IMR-90 (cell line): ENCODE measurements around the gene PXDC1. TPM values are rescaled to one million over a fixed set of nuclear protein-coding genes. Genes with fewer than 3 reads are reported as not detected.
"Not testable (repeated sequence)": the region's sequence is repeated elsewhere in the genome, so short reads cannot be mapped to it uniquely, and the experiment has no call there.

Experiments
- ATAC-seq: fragments of 200-7000 bp; cut with Tn5 transposase; 2 replicates; pipeline ENCODE4 v1.9.1; 2020; ENCODE audit warnings: low read depth, mild to moderate bottlenecking, moderate library complexity
- BruUV-seq: library from RNA; stranded (reverse); fragments of 400-500 nt; replicated peaks from 2 replicates; lab custom pipeline; 2021; lab: Mats Ljungman, UMichigan
- CTCF ChIA-PET: fragments of 300-600 bp; formaldehyde crosslinking; extraction: SDS; loops from one replicate; lab custom pipeline; 2021; ENCODE audit warnings: antibody characterized with exemption; lab: Yijun Ruan, JAX
- POLR2A ChIA-PET: fragments of 300-600 bp; sonication (Branson Sonifier 250); formaldehyde crosslinking; loops from one replicate; lab custom pipeline; 2022; ENCODE audit warnings: antibody characterized with exemption; ENCODE audit not compliant: unreplicated experiment; lab: Charles Lee
- DNase-seq: peaks from one replicate; pipeline ENCODE4 v3.0.0; 2013
- H2AFZ ChIP-seq: replicated peaks from 2 replicates; pipeline ENCODE3; 2013; ENCODE audit warnings: low read length, mild to moderate bottlenecking; ENCODE audit not compliant: poor library complexity
- H2AK5ac ChIP-seq: 2 replicates; pipeline ENCODE4 v1.6.1; 2013; ENCODE audit warnings: low read depth, low read length, inconsistent platforms
- H2AK9ac ChIP-seq: replicated peaks from 2 replicates; pipeline ENCODE3; 2013; ENCODE audit warnings: mild to moderate bottlenecking, low read depth, low read length, moderate library complexity; ENCODE audit not compliant: poor library complexity
- H2BK120ac ChIP-seq: 2 replicates; pipeline ENCODE4 v1.6.1; 2013; ENCODE audit warnings: low read depth, low read length, inconsistent platforms
- H2BK15ac ChIP-seq: 3 replicates; pipeline ENCODE4 v1.6.1; 2013; ENCODE audit warnings: low read depth, low read length, inconsistent platforms
- H2BK20ac ChIP-seq: 2 replicates; pipeline ENCODE4 v1.6.1; 2013; ENCODE audit warnings: low read depth, mild to moderate bottlenecking, inconsistent platforms, low read length, moderate library complexity
- H2BK5ac ChIP-seq: 2 replicates; pipeline ENCODE4 v1.6.1; 2013; ENCODE audit warnings: mild to moderate bottlenecking, low read depth, low read length, inconsistent platforms; ENCODE audit not compliant: poor library complexity, severe bottlenecking
- H3K14ac ChIP-seq: replicated peaks from 2 replicates; pipeline ENCODE4 v1.6.1; 2013; ENCODE audit warnings: low read depth, low read length, inconsistent platforms
- H3K18ac ChIP-seq: 2 replicates; pipeline ENCODE4 v1.6.1; 2013; ENCODE audit warnings: low read depth, low read length, control low read depth
- H3K23ac ChIP-seq: 2 replicates; pipeline ENCODE4 v1.6.1; 2013; ENCODE audit warnings: low read depth, low read length, inconsistent platforms
- H3K27ac ChIP-seq: 2 replicates; pipeline ENCODE4 v1.5.1; 2013; ENCODE audit warnings: mild to moderate bottlenecking, control low read depth, low read length; ENCODE audit not compliant: insufficient read depth
- H3K27me3 ChIP-seq: 2 replicates; pipeline ENCODE4 v1.6.1; 2013; ENCODE audit warnings: low read length; ENCODE audit not compliant: control insufficient read depth, insufficient read depth
- H3K36me3 ChIP-seq: 2 replicates; pipeline ENCODE4 v1.6.1; 2013; ENCODE audit warnings: low read length, mixed read lengths; ENCODE audit not compliant: control insufficient read depth, insufficient read depth
- H3K4ac ChIP-seq: 2 replicates; pipeline ENCODE4 v1.6.1; 2013; ENCODE audit warnings: low read depth, low read length, inconsistent platforms
- H3K4me1 ChIP-seq: 2 replicates; pipeline ENCODE4 v1.6.1; 2013; ENCODE audit warnings: low read length, mixed read lengths; ENCODE audit not compliant: control insufficient read depth, insufficient read depth
- H3K4me2 ChIP-seq: 2 replicates; pipeline ENCODE4 v1.6.1; 2013; ENCODE audit warnings: low read depth, mild to moderate bottlenecking, control low read depth, low read length, moderate library complexity
- H3K4me3 ChIP-seq: 2 replicates; pipeline ENCODE4 v1.5.1; 2013; ENCODE audit warnings: low read depth, mild to moderate bottlenecking, control low read depth, low read length, moderate library complexity; ENCODE audit not compliant: insufficient read depth
- H3K56ac ChIP-seq: 2 replicates; pipeline ENCODE4 v1.6.1; 2013; ENCODE audit warnings: low read length, inconsistent platforms; ENCODE audit not compliant: insufficient read depth; ENCODE audit errors: extremely low read depth
- H3K79me1 ChIP-seq, 2 experiments: 2 replicates each; pipeline ENCODE4 v1.6.1; 2013; ENCODE audit warnings: low read length in 2 of 2, inconsistent platforms in 1 of 2, low read depth in 1 of 2
- H3K9ac ChIP-seq: 2 replicates; pipeline ENCODE4 v1.6.1; 2013; ENCODE audit warnings: low read depth, low read length, control low read depth
- H3K9me1 ChIP-seq: 2 replicates; pipeline ENCODE4 v1.6.1; 2013; ENCODE audit warnings: low read length, inconsistent platforms; ENCODE audit not compliant: insufficient read depth
- H3K9me3 ChIP-seq: 2 replicates; pipeline ENCODE4 v1.6.1; 2013; ENCODE audit warnings: low read length; ENCODE audit not compliant: control insufficient read depth, insufficient read depth
- H4K20me1 ChIP-seq: 2 replicates; pipeline ENCODE4 v1.6.1; 2013; ENCODE audit warnings: low read length, inconsistent platforms; ENCODE audit not compliant: insufficient read depth
- H4K5ac ChIP-seq: 2 replicates; pipeline ENCODE4 v1.6.1; 2013; ENCODE audit warnings: mild to moderate bottlenecking, low read depth, low read length, control low read depth
- H4K8ac ChIP-seq, 2 experiments: 2 replicates each; pipeline ENCODE4 v1.6.1; 2013; ENCODE audit warnings: low read depth in 2 of 2, low read length in 2 of 2, control low read depth in 1 of 2, inconsistent platforms in 1 of 2
- H4K91ac ChIP-seq: 2 replicates; pipeline ENCODE4 v1.6.1; 2013; ENCODE audit warnings: low read depth, low read length, inconsistent platforms; ENCODE audit not compliant: insufficient read depth
- RCOR1 ChIP-seq: IDR thresholded peaks from 2 replicates; pipeline ENCODE4 v1.6.1; 2012; ENCODE audit warnings: mild to moderate bottlenecking, low read length, improper control_type of control experiment; ENCODE audit not compliant: insufficient replicate concordance
- WGBS, 2 experiments: methylation state at CpG; one replicate each; pipeline versions ENCODE4 v1.1.5 to v1.1.7; 2013; ENCODE audit warnings: missing lambda C conversion rate in 2 of 2; ENCODE audit not compliant: insufficient read length in 1 of 2; ENCODE audit errors: extremely low coverage in 2 of 2; 5-methylcytosine and 5-hydroxymethylcytosine counted together
- dilution Hi-C: fragments of 300-500 bp; cut with HindIII; formaldehyde crosslinking; loops from one replicate; pipeline ENCODE4 v1.14.3; 2018; ENCODE audit warnings: low sequenced_read_pairs; ENCODE audit not compliant: unreplicated experiment
- in situ Hi-C: fragments of 300-500 bp; cut with MboI; formaldehyde crosslinking; loops from 3 replicates; pipeline ENCODE4 v1.14.3; 2019; ENCODE audit warnings: low sequenced_read_pairs, inconsistent platforms, mixed read lengths
- intact Hi-C: fragments of 100-400 bp; cut with micrococcal nuclease; formaldehyde crosslinking; loops from 2 replicates; pipeline ENCODE4 v1.10.0; 2022
- polyA plus RNA-seq, 3 experiments: library from polyadenylated mRNA; depleted of rRNA; stranded (reverse); fragments of >200 nt; gene quantifications; 2 replicates each; pipeline ENCODE4 v1.2.3, GENCODE V29; 2012; ENCODE audit warnings: low replicate concordance in 1 of 3
- total RNA-seq: library from RNA; depleted of rRNA; stranded (reverse); fragments of >200 nt; gene quantifications from 2 replicates; pipeline ENCODE4 v1.2.3, GENCODE V29; 2012
- TF ChIP-seq, protein P1 (sequence below): fragments of 150-350 bp; IDR thresholded peaks from 2 replicates; pipeline ENCODE4 v1.6.1; 2016; ENCODE audit warnings: low read depth, mild to moderate bottlenecking, low read length, moderate library complexity, borderline replicate concordance

The PXDC1 gene
- total and polyA plus RNA-seq, 2 of the 4 experiments (the other 2 are of a cell fraction), result 63.3 to 72.2 TPM

GRCh38 chr6:3758842-3759144 lies 7.3 kb upstream of the PXDC1 start:
- no peaks in the 10 kb centered on the region for H3K36me3 ChIP-seq
- peak overlapping the region; percentile 88 for H2BK5ac ChIP-seq
- no peak for ATAC-seq
- H2AK9ac ChIP-seq, result no peak overlapping the region
- H2AFZ ChIP-seq, result peak overlapping the region; percentile 56
- H2BK120ac ChIP-seq, result peak overlapping the region; percentile 23
- intact Hi-C loops, result no loop called here
- no peaks in the 10 kb centered on the region for H3K79me1 ChIP-seq
- peak overlapping the region; percentile 21 for H3K4ac ChIP-seq
- dilution Hi-C loops, result no loop called here
- ChIA-PET CTCF (no interaction called here), POLR2A (no interaction called here)
- H3K23ac ChIP-seq, result no peak overlapping the region
- H3K14ac ChIP-seq, result peak overlapping the region; percentile 11
- H3K27ac ChIP-seq, result no peak overlapping the region
- no peak overlapping the region for H3K4me3 ChIP-seq
- WGBS, 2 experiments, result 52% methylated on average over 3 of the region's 7 CpGs; no CpG with 5 or more reads in 1 of the 2 experiments
- no peaks in the 10 kb centered on the region for H4K20me1 ChIP-seq
- no peaks in the 10 kb centered on the region for H3K27me3 ChIP-seq
- H2AK5ac ChIP-seq, result 0 out of 2 replicates have a peak overlapping the region, but pooled peaks have one; percentile 58
- peaks cover 6% of the 10 kb centered on the region for H3K9me1 ChIP-seq
- H4K5ac ChIP-seq, result peak overlapping the region; percentile 82; the same call in 1 of the 2 replicates
- peak overlapping the region; percentile 88 for H3K18ac ChIP-seq
- H4K91ac ChIP-seq, result peak overlapping the region; percentile 23; the same call in 1 of the 2 replicates
- H2BK15ac ChIP-seq, result peak overlapping the region; percentile 37; the same call in 2 of the 3 replicates
- H3K4me2 ChIP-seq, result peak overlapping the region; percentile 34; the same call in 1 of the 2 replicates
- no TSS peak for BruUV-seq
- H3K9ac ChIP-seq, result no peak overlapping the region
- H3K56ac ChIP-seq, result no peak overlapping the region
- H3K4me1 ChIP-seq, result peaks cover 8% of the 10 kb centered on the region
- DNase-seq, result no peak
- no peaks in the 10 kb centered on the region for H3K9me3 ChIP-seq
- TF ChIP-seq RCOR1, result no peak
- TF ChIP-seq, protein P1, sequence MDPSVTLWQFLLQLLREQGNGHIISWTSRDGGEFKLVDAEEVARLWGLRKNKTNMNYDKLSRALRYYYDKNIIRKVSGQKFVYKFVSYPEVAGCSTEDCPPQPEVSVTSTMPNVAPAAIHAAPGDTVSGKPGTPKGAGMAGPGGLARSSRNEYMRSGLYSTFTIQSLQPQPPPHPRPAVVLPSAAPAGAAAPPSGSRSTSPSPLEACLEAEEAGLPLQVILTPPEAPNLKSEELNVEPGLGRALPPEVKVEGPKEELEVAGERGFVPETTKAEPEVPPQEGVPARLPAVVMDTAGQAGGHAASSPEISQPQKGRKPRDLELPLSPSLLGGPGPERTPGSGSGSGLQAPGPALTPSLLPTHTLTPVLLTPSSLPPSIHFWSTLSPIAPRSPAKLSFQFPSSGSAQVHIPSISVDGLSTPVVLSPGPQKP, result no peak
- H4K8ac ChIP-seq, result peak overlapping the region in 1 of 2 experiments; percentile 57; a peak in 3 of 4 replicates
- H2BK20ac ChIP-seq, result peak overlapping the region; percentile 27; the same call in 1 of the 2 replicates
- in situ Hi-C loops, result loop anchor here (10.0 kb wide), 1 partner anchor 46 kb away; no protein-coding TSS in a partner anchor

DNA sequence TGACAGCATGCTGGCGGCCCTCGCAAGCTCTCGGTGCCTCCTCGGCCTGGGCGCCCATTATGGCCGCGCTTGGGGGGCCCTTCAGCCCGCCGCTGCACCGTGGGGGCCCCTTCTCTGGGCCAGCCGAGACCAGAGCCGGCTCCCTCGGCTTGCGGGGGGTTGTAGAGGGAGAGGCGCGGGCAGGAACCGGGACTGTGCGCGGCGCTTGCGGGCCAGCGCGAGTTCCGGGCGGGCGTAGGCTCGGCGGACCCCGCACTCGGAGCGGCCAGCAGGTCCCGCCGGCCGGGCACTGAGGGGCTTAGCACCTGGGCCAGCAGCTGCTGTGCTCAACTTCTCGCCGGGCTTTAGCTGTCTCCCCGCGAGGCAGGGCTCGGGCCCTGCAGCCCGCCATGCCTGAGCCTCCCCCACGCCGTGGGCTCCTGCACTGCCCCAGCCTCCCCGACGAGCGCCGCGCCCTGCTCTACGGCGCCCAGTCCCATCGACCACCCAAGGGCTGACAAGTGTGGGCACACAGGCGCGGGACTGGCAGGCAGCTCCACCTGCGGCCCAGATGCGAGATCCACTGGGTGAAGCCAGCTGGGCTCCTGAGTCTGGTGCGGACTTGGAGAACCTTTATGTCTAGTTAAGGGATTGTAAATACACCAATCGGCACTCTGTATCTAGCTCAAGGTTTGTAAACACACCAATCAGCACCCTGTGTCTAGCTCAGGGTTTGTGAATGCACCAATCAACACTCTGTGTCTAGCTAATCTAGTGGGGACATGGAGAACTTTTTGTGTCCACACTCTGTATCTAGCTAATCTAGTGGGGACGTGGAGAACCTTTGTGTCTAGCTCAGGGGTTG lies 6.7 kb upstream of the PXDC1 start:
- H4K5ac ChIP-seq, H3K4me3 ChIP-seq, H3K9ac ChIP-seq, H3K56ac ChIP-seq, H3K9me3 ChIP-seq, H4K20me1 ChIP-seq, POLR2A ChIA-PET, H3K4me1 ChIP-seq, CTCF ChIA-PET, intact Hi-C loops, H2BK20ac ChIP-seq, H3K79me1 ChIP-seq, ATAC-seq, H4K8ac ChIP-seq, H3K36me3 ChIP-seq, H3K14ac ChIP-seq, H3K27me3 ChIP-seq, H2AFZ ChIP-seq, H3K4me2 ChIP-seq, H3K9me1 ChIP-seq, BruUV-seq, H2AK9ac ChIP-seq, dilution Hi-C loops, DNase-seq, H3K23ac ChIP-seq, H3K27ac ChIP-seq: not testable (repeated sequence)
- H3K4ac ChIP-seq, result peak overlapping the region; percentile 21
- WGBS, 2 experiments, result 99% methylated on average over 23 of the region's 57 CpGs; no CpG with 5 or more reads in 1 of the 2 experiments
- peak overlapping the region; percentile 23 for H2BK120ac ChIP-seq
- peak overlapping the region; percentile 88 for H2BK5ac ChIP-seq
- H4K91ac ChIP-seq, result 0 out of 2 replicates have a peak overlapping the region, but pooled peaks have one; percentile 23
- peak overlapping the region; percentile 88; the same call in 1 of the 2 replicates for H3K18ac ChIP-seq
- peak overlapping the region; percentile 37; the same call in 2 of the 3 replicates for H2BK15ac ChIP-seq
- H2AK5ac ChIP-seq, result 0 out of 2 replicates have a peak overlapping the region, but pooled peaks have one; percentile 58
- in situ Hi-C loops, result loop anchor here (10.0 kb wide), 1 partner anchor 47 kb away; no protein-coding TSS in a partner anchor
